GM12801 (cell line): Measurements from ENCODE around the gene VKORC1.

Experiments used
- TF ChIP-seq, protein P1 (sequence below): IDR thresholded peaks from one replicate; pipeline ENCODE4 v1.5.1; 2011; ENCODE audit warnings: control low read depth; ENCODE audit not compliant: insufficient read length; ENCODE audit errors: extremely low read depth

The VKORC1 gene

DNA sequence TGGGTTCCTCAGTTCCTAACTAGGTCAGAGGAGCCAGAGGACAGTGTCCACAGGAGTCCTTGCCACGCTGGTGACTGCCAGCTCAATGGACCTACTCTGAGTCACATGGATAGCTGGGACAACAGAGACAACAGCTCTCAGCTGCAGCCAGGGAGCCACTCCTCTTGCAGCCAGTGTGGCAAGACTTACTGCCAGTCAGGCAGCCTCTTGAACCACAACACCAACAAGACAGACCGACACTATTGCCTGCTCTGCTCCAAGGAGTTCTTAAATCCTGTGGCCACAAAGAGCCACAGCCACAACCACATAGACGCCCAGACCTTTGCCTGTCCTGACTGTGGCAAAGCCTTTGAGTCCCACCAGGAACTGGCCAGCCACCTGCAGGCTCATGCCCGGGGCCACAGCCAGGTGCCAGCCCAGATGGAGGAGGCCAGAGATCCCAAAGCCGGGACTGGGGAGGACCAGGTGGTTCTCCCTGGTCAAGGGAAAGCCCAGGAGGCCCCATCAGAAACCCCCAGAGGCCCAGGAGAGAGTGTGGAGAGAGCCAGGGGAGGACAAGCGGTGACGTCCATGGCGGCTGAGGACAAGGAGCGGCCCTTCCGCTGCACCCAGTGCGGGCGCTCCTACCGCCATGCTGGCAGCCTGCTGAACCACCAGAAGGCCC is 13.7 kb downstream of the VKORC1 start:
- TF ChIP-seq, protein P1, sequence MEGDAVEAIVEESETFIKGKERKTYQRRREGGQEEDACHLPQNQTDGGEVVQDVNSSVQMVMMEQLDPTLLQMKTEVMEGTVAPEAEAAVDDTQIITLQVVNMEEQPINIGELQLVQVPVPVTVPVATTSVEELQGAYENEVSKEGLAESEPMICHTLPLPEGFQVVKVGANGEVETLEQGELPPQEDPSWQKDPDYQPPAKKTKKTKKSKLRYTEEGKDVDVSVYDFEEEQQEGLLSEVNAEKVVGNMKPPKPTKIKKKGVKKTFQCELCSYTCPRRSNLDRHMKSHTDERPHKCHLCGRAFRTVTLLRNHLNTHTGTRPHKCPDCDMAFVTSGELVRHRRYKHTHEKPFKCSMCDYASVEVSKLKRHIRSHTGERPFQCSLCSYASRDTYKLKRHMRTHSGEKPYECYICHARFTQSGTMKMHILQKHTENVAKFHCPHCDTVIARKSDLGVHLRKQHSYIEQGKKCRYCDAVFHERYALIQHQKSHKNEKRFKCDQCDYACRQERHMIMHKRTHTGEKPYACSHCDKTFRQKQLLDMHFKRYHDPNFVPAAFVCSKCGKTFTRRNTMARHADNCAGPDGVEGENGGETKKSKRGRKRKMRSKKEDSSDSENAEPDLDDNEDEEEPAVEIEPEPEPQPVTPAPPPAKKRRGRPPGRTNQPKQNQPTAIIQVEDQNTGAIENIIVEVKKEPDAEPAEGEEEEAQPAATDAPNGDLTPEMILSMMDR: no peak

DNA sequence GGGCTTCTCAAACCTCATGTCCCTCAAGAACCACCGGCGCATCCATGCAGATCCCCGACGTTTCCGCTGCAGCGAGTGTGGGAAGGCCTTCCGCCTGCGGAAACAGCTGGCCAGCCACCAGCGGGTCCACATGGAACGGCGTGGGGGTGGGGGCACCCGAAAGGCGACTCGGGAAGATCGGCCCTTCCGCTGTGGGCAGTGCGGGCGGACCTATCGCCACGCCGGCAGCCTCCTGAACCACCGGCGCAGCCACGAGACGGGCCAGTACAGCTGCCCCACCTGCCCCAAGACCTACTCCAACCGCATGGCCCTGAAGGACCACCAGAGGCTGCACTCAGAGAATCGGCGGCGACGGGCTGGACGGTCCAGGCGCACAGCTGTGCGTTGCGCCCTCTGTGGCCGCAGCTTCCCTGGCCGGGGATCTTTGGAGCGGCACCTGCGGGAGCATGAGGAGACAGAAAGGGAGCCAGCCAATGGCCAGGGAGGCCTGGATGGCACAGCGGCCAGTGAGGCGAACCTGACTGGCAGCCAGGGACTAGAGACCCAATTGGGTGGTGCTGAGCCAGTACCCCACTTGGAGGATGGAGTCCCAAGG is 14.5 kb downstream of the VKORC1 start:
- TF ChIP-seq, protein P1: no peak

DNA sequence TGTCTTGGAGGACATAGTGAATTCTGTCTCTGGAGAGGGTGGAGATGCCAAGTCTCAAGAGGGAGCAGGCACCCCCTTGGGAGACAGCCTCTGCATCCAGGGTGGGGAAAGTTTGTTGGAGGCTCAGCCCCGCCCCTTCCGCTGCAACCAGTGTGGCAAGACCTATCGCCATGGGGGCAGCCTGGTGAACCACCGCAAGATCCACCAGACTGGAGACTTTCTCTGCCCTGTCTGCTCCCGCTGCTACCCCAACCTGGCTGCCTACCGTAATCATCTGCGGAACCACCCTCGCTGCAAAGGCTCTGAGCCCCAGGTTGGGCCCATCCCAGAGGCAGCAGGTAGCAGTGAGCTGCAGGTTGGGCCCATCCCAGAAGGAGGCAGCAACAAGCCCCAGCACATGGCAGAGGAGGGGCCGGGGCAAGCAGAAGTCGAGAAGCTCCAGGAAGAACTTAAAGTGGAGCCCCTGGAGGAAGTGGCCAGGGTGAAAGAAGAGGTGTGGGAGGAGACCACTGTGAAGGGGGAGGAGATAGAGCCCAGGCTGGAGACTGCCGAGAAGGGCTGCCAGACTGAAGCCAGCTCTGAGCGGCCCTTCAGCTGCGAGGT is 15.2 kb downstream of the VKORC1 start:
- TF ChIP-seq, protein P1: no peak

DNA sequence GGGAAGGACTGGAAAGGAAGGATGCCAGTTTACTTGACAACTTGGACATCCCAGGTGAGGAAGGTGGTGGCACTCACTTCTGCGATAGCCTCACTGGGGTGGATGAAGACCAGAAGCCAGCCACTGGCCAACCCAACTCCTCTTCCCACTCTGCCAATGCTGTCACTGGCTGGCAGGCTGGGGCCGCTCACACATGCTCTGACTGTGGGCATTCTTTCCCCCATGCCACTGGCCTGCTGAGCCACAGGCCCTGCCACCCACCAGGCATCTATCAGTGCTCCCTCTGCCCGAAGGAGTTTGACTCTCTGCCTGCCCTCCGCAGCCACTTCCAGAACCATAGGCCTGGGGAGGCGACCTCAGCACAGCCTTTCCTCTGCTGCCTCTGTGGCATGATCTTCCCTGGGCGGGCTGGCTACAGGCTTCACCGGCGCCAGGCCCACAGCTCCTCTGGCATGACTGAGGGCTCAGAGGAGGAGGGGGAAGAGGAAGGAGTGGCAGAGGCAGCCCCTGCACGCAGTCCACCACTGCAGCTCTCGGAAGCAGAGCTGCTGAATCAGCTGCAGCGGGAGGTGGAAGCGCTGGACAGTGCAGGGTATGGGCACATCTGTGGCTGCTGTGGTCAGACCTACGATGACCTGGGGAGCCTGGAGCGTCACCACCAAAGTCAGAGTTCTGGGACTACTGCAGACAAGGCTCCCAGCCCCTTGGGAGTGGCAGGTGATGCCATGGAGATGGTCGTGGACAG is 15.8 kb downstream of the VKORC1 start:
- TF ChIP-seq, protein P1: no peak

DNA sequence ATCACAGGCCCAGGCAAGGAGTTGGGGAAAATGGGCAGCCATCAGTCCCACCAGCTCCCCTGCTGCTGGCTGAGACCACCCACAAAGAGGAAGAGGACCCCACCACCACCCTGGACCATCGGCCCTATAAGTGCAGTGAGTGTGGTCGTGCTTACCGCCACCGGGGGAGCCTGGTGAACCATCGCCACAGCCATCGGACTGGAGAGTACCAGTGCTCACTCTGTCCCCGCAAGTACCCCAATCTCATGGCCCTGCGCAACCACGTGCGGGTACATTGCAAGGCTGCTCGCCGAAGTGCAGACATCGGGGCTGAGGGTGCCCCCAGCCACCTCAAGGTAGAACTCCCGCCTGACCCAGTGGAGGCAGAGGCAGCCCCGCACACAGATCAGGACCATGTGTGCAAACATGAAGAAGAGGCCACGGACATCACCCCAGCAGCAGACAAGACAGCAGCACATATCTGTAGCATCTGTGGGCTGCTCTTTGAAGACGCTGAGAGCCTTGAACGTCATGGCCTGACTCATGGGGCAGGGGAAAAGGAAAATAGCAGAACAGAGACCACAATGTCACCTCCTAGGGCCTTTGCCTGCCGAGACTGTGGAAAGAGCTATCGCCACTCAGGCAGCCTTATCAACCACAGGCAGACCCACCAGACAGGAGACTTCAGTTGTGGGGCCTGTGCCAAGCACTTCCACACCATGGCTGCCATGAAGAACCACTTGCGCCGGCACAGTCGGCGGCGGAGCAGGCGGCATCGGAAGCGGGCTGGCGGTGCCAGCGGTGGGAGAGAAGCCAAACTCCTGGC is 16.8 kb downstream of the VKORC1 start:
- TF ChIP-seq, protein P1: no peak

DNA sequence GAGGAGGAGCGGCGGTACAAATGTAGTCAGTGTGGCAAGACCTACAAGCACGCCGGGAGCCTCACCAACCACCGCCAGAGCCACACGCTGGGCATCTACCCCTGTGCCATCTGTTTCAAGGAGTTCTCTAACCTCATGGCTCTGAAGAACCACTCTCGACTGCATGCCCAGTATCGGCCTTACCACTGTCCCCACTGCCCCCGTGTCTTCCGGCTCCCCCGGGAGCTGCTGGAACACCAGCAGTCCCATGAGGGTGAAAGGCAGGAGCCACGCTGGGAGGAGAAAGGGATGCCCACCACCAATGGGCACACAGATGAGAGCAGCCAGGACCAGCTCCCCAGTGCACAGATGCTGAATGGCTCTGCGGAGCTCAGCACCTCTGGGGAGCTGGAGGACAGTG is 17.6 kb downstream of the VKORC1 start:
- TF ChIP-seq, protein P1: no peak

DNA sequence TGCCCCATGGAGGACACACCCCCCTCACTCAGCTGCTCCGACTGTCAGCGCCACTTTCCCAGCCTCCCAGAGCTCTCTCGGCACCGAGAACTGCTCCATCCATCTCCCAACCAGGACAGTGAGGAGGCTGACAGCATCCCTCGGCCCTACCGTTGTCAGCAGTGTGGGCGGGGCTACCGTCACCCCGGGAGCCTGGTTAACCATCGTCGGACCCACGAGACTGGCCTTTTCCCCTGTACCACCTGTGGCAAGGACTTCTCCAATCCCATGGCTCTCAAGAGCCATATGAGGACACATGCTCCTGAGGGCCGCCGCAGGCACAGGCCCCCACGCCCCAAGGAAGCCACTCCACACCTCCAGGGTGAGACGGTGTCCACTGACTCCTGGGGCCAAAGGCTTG is 18.3 kb downstream of the VKORC1 start:
- TF ChIP-seq, protein P1: no peak
